ENCODE results near the gene MRPL11.

Gene MRPL11

DNA sequence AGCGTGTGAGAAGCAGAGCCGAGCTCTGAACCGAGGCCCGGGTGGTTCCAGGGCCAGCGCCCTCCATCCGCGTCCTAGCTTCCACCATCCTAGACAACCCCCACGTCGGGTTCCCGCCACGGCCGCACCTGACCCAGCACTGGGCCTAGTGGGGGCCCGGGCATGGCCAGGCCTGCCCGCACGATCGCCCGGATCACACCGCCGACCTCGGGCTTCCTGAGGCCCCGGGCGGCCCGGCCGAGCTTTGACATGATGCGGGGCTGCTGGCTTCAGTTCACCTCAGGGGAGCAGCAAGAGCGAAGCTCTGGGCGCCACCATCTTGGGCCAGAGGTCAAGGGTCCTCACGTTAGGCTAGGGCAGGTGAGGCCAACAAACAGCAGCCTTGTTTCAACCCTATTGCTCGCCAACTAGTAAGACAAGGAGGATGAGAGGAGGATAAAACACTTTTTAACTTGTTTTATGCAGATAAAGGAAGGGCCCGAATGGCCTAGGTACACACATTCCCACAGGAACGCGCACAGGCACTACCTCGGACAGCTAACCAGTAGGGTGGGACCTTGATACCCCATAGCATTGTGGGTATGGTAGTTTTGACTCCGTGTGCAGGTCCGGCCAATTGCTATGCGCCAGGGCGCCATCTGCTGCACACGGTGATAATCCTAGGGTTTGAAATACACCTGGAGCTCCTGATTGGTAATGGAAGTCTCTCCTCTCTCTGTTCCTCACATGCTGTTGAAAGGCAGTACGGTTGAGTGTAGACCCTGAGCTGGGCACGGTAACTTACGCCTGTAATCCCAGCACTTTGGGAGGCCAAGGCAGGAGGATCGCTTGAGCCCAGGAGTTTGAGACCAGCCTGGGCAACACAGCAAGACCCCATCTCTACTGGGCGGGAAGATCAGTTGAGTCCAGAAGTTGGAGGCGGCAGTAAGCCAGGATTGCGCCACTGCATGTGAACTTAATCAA, at the start of gene MRPL11:
Gene MRPL11 (minus strand): TSS at position 345 of the 963 bp plus-strand sequence. CDS start 94 bp downstream, at position 251.
- DNase-seq (ENCODE audit: low spot score): peak; percentile 94

DNA sequence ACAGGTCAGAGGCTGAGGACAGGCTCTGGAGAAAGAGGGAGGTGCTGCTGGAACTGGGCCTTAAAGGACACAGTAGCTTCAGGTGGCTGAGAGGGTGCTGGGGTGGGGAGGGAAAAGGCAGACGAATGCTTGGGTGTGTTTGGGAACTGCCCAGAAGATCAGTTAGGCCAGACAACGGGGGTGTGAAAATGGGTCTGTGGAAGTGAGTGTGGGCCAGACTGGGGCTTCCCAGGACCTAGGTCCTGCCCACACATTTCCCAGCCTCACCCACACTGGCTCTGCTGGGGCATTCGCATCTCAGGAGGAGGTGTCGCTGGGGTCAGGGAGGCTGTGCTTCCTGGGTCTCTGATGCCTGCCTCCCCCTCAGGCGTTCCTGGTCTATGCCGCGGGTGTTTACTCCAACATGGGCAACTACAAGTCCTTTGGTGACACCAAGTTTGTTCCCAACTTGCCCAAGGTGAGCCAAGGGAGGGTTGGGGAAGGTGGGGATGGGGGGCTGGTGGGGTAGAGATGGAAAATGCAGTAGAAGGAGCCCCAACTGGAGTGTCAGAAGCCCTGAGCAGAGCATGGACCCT, 46.2 kb upstream of the MRPL11 start:
- no peak for DNase-seq (ENCODE audit: low spot score)

DNA sequence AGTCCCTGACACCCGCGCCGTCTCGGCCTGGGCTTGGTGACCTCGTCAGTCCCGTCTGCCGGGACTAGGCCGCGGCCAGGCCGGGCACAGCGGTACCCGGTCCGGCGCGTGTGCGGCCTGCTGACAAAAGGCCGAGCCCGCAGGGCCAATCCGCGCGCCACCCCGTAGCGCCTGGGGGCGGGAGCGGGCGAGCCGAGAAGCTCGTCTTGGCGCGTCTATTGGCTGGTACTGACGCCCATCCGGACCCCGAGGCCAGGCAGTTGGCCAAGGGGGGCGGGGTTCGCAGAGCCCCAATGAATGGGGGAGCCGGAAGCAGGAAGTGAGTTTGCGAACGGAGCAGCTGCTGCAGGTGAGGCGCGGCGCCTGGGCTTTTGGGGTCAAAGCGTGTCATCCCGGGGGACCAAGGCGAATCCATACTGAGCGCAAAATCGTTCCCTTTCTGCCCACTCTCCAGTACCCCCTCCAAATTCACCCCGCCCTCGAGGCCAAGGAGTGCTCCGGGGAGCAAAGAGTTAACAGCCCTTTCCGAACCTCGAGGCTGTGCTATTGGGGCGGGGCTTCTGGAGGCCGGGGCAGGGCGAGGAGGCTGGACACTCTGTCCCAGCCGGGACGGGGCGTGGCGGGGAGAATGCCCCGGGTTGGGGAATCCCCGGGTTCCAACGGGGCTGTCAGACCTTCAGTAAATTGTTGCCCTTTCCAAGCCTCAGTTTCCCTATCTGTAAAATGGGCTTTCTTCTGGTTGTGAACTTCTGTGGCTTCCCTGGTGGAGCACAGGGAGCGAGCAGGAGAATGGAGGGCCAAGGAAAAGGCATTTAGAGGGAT, 41.7 kb upstream of the MRPL11 start, which contains the start of gene DPP3:
Gene DPP3 (plus strand): TSS at position 318 of the 822 bp plus-strand sequence. CDS start 1,767 bp downstream, outside the sequence.
- DNase-seq (ENCODE audit: low spot score): peak; percentile 100

DNA sequence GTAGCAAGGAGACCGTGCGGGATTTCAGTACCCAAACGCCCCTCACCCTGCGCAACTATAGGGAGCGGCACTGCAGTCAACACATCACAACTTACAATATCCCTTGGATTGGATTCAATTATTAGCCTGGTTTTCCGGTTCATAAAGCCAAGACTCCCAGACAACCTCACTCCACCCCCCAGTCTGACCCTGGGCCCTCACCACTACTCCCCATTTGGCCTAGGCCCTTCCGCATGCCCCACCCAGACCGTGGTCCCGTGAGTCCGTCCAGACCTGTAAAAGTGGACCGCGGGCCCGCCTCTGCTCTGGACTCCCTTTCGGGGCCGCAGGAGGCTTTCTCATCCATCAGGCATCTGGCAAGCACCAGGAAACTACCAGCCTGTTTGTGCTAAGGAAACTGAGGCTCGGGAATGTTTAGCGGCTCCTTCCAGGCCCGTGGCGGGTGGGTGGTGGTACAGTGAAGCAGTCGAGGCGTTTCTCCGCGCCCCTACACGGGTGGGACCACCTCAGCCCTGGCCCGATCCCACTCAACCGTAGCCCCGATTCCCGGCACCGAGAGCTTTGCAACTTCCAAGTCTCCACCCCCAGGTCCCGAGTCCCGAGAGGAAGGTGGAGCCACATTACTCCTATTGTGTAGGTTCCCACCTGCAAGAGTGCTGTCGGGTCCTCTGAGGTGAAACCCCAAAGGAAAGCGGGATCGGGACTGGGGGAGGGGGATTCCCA, 40.9 kb upstream of the MRPL11 start:
- DNase-seq (ENCODE audit: low spot score): no peak

DNA sequence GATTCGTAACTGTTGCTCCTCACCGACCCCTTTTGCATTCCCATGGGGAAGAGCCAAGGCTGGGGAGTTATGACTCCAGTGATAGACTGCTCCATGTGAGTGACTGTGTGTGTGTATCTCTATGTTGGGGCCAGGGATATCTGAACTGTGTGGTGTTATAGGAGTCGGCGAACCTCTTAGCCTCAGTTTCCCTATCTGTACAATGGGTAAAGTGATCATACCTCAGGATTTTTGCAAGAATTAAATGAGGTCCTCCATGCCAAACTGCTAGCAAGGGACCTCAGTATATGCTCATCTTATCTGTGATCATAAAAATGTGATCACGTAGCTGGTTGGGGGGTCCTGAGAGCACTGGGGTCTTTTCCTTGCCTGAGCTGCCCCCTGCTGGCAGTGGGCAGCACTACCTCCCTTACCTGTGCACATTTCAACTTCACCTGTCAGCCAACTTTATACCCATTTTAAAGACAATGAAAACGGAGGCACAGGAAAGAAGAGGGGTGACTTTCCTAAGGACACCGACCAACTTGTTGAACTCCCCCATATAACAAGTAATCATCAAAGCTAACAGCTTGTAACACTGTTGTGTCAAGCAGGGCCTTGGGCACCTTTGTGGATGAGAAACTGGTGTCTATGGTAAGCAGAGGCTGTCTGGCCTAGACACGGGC, 40.2 kb upstream of the MRPL11 start:
- DNase-seq (ENCODE audit: low spot score): peak; percentile 73

DNA sequence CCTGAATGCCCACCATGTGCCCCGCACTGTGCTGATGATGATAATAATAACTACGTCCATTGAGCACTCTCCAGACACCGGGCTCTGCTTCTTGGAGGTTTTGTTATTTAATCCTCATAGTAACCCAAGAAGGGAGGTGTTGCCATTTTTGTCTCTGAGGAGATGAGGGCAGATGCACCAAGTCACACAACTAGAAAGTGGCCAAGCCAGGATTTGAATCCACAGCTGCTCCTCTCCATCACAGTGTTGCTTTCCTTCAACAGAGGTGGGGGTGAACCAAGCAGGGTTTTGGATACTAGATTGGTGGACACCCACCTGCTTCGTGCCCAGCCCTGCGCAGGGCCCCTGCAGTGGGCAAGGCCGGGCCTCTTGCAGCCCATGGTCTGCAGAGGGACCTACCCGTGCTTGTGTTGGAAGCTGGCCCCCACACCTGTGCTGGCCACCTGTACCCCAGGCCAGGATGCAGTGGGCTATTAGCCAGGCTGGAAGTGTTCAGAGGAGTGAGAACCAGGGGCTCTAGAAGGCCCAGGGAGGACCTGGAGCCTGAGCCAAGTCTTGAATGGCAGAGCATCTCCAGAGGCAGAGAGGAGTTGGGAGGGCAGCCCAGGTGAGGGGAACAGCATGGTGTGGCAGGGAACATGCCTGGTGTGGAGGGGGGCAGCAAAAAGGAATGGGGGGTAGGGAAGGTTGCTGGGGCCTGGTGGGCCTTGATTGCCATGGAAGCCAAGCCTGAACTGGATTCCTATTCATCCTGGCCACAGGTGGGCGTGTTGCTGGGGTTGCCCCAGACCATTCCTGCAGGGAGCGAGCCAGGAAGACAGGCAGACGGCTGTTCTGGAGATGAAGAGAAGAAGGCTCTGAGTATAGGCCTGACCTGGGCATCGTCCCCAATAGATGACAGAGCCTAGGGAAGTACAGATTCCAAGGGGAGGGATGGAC, 38.9 kb upstream of the MRPL11 start:
- no peak for DNase-seq (ENCODE audit: low spot score)

DNA sequence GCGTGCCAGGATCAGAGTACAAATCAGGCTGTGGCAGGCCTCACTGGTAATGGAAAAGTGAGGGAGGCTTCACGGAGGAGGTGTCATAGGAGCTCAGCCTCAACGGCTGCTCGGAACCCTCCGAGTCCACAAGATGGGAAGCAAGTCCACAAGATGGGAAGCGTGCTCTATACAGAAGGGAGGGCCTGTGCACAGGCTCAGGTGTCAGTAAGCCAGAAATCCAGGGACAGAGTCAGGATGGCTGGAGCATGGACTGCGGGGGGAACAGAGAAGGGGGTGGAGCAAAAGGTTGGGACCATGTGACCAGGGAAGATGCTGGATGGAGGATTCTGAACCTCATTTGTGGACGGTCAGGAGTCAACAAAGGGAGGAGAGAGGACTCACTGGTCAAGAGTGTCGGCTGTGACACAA, 38.2 kb upstream of the MRPL11 start:
- no peak for DNase-seq (ENCODE audit: low spot score)

DNA sequence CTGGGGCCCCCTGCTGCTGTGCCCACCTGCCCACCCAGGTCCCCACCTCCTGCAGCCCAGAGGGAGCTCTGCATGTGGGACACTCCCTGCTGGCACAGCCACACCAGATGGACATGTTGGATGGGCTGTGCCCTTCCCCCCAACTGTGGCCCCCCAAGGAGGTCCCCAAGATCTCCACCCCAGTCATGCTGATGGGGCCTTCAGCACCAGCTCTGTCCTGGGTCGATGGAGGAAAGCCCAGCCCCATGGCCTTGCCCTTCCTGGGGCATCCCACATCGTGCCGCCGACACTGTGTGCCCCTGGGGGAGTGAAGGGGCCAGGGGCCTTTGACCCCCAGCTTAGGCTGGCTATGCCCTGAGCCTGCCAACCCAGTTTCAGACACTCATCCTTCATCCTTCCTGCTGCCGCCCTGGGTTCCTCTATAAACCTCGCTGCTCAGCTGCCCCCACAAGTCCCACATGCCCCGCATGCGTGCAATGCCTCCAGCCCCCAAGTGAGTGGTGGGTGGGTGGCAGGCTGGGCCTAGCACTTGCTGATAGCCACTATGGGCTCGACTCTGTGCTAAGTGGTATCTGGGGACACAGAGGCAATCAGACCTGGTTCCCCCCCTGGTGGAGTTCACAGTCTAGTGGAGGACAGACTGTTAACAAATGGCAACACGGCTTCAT, 37.7 kb upstream of the MRPL11 start:
- no peak for DNase-seq (ENCODE audit: low spot score)

DNA sequence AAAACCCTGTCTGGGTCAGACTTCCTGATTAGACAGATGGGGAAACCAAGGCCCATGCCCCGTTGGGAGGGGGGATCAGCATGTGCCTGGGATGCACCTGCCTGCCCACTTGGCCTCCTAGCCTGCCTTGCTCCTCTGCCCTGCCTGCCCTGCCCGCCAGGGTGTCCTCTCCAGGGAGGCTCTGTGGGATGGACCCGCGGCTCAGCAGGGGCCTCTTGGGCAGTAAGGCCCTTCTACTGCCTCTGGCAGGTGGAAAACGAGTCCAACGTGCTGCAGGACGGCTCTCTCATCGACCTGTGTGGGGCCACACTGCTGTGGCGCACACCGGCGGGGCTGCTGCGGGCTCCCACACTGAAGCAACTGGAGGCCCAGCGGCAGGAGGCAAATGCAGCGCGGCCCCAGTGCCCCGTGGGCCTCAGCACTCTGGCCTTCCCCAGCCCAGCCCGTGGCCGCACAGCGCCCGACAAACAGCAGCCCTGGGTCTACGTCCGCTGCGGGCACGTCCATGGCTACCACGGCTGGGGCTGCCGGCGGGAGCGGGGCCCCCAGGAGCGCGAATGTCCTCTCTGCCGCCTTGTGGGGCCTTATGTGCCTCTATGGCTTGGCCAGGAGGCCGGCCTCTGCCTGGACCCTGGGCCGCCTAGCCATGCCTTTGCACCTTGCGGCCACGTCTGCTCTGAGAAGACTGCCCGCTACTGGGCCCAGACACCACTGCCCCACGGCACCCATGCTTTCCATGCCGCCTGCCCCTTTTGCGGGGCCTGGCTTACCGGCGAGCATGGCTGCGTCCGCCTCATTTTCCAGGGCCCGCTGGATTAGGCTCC, 36.9 kb upstream of the MRPL11 start:
- DNase-seq (ENCODE audit: low spot score): no peak

DNA sequence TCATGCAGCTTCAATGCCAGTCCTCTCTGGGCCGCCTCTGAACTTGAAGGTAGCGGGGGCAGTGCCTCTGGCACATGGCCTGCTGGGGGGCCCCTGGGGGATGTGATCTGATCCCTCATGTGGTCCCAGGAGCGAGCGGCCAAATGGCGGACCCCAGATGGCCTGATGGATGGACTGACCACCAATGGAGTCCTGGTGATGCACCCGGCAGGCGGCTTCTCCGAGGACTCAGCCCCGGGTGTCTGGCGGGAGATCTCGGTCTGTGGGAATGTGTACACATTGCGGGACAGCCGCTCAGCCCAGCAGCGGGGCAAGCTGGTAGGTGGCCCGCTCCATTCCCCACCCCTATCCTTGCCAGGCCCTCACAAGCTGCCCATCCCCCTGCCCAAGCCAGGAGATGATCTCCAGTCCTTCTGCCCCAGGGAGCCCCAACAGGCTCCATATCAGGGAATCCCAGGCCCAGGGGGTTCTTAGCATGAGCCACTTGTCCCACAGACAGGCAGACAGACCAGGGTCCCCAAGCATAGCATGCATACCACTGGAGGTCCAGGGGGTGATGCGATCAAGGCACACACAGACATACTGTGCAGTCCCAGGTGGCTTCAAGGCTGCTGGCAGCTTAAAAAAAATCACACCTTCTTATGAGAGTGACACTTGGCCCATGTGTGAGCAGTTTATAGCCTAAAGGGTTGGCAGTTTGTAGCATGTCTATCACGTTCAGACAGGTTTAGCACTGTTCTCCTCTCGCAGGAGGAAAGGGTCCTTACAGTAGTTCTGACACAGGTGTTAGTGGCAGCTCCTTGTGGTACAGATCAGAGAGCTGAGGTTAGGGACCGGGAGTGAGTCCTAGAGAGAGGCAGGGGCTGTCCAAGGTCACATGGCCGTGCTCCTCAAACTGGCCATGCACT, 35.2 kb upstream of the MRPL11 start:
- DNase-seq (ENCODE audit: low spot score): no peak

DNA sequence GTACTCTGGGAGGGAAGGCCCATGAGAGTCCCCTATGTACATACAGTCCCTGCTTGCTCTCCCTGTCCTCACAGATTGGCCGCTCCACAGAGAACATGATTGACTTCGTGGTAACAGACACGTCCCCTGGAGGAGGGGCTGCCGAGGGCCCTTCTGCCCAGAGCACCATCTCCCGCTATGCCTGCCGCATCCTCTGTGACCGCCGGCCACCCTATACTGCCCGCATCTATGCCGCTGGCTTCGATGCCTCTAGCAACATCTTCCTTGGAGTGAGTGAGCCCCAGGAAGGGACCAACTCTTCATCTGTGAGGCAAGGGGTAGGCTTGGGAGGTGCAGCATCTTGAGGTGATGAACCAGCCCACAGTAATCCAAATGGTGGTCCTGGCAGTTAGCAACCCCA, 34.5 kb upstream of the MRPL11 start:
- no peak for DNase-seq (ENCODE audit: low spot score)

DNA sequence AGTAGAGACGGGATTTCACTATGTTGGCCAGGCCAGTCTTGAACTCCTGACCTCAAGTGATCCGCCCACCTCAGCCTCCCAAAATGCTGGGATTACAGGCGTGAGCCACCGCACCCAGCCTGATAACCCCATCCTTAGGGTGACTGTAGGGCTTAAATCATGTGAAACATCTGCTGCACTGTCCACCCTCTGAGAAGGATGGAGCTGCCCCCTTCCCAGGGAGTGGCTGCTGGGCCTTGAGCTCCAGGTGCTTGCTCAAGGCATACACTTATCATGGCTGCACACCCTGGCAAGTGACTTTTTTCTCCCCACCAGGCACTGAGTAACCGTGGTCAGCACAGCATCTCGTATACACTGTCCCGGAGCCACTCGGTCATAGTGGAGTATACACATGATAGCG, 33.4 kb upstream of the MRPL11 start:
- DNase-seq (ENCODE audit: low spot score): no peak

DNA sequence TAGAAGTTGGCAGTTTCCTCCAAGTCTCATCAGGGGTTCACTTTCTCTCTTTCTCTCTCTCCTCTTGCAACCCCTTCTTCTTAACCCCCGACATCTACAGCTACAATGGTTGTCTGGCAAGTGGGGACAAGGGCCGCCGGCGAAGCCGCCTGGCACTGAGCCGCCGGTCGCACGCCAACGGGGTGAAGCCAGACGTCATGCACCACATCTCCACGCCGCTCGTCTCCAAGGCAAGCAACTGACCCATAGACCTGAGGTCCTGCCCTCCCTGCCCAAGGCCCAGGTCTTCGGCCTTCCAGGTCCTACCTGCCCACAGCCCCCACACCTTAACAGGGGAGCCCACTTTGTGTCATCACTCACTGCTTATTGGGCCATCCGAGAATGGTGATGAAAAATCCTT, 32.5 kb upstream of the MRPL11 start:
- no peak for DNase-seq (ENCODE audit: low spot score)

DNA sequence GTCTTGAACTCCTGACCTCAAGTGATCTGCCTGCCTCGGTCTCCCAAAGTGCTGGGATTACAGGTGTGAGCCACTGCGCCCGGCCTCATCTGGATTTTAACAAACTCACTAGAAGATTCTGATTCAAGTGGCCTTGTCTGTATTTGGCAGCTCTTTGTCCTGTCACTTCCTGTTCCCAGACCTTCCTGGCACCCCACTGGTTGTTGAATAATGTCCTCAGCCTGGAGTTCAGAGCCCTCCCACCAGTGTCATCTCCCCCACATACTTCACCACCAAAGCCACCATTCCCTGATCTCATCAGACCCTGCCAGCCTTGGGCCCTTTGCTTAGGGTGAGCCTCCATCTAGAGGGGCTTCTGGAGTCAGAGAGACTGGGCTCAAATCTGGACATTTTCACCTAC, 31.4 kb upstream of the MRPL11 start:
- no peak for DNase-seq (ENCODE audit: low spot score)

DNA sequence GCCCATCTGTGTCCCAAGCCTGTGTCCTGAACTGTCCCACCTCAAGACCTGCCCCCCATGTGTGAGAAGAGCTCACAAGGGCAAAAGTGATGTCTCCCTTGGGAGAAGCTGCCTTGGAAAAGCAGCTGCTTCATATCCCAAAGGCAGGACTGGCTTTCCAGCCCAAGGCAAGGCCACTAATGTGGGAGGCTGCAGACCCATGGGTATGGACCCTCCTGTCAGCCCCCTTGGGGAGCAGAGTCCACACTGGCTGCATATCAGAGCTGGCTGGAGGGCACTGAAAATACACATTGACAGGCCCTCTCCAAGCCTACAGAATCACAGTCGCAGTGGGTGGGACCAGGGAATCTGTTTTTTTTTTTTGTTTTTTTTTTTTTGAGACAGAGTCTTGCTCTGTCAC, 30.8 kb upstream of the MRPL11 start:
- no peak for DNase-seq (ENCODE audit: low spot score)

DNA sequence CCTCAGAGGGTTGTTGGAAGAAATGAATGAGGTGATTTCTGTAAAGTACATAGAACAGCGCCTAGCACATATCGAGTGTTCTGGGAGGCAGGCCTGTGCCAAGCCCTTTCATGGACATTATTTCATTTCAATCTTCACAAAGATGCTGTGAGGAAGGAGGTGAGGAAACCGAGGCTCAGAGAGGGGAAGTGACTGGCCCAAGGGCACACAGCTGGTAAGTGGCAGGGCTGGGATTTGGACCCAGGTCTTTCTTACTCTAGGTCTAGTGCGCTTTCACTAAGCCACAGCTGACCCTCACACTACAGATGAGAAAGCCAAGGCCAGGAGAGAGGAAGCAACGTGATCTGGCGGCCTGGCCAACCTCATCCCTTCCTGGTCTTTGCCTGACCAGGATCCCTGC, 30.0 kb upstream of the MRPL11 start:
- no peak for DNase-seq (ENCODE audit: low spot score)

DNA sequence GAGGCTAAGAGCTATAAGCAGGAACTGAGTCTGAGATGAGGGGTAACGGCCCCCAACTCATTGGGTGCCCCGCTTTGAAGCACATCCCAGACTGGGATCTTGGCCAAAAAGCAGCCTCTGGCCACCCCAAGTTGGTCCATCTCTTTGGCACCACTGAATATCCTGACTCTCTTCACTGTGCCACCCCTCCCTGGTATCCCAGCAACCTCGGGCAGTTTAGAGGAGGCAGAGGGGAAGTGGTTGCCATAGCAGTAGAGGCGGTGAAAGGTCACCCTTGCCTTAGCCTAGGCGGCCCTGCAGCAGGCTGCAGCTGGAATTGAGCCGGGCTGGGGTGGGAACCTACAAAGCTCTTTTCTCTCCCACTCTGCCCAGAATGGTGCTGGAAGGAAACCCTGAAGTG, 29.1 kb upstream of the MRPL11 start:
- no peak for DNase-seq (ENCODE audit: low spot score)
